ENCODE measurements around the gene SRGN.
"Not testable (repeated sequence)": the region's sequence is repeated elsewhere in the genome, so short reads cannot be mapped to it uniquely, and the experiment has no call there.

Gene SRGN

GRCh38 chr10:69091143-69091651 is 3.3 kb downstream of the SRGN start:
- no peak for DNase-seq

GRCh38 chr10:69092959-69093850 is 5.3 kb downstream of the SRGN start:
- peak; percentile 28 for DNase-seq

- DNase-seq: no peak
Measured at GRCh38 chr10:69093933-69094332, 6.0 kb downstream of the SRGN start.

GRCh38 chr10:69096045-69096444 is 8.1 kb downstream of the SRGN start:
- DNase-seq: no peak

- DNase-seq: no peak
Measured at GRCh38 chr10:69097729-69098128, 9.8 kb downstream of the SRGN start.

- no peak for DNase-seq
Measured at GRCh38 chr10:69100136-69100872, 12.4 kb downstream of the SRGN start.

GRCh38 chr10:69101451-69102095 is 13.7 kb downstream of the SRGN start:
- DNase-seq: no peak

- DNase-seq: no peak
Measured at GRCh38 chr10:69102440-69102839, 14.5 kb downstream of the SRGN start.

GRCh38 chr10:69103784-69104183 is 15.9 kb downstream of the SRGN start:
- no peak for DNase-seq

- no peak for DNase-seq
Measured at GRCh38 chr10:69104994-69105790, 17.3 kb downstream of the SRGN start.

- no peak for DNase-seq
Measured at GRCh38 chr10:69107176-69107490, 19.2 kb downstream of the SRGN start.

GRCh38 chr10:69107699-69108098 is 19.8 kb downstream of the SRGN start:
- no peak for DNase-seq

GRCh38 chr10:69119896-69120295 is 32.0 kb downstream of the SRGN start:
- DNase-seq: no peak

GRCh38 chr10:69123306-69123746 is 35.4 kb downstream of the SRGN start:
- DNase-seq: peak; percentile 17

GRCh38 chr10:69123747-69124562 is 36.1 kb downstream of the SRGN start, which contains the start of gene VPS26A:
Gene VPS26A (plus strand): TSS chr10:69124178. CDS start chr10:69124278, 100 bp downstream.
- DNase-seq: peak; percentile 91

- peak; percentile 1 for DNase-seq
Measured at GRCh38 chr10:69124563-69125268, 36.8 kb downstream of the SRGN start.

GRCh38 chr10:69125554-69125953 is 37.7 kb downstream of the SRGN start:
- DNase-seq: no peak

- no peak for DNase-seq
Measured at GRCh38 chr10:69130251-69130650, 42.3 kb downstream of the SRGN start.

GRCh38 chr10:69139961-69140360 is 52.1 kb downstream of the SRGN start:
- DNase-seq: no peak

- no peak for DNase-seq
Measured at GRCh38 chr10:69141304-69141703, 53.4 kb downstream of the SRGN start.

- not testable (repeated sequence) for DNase-seq
Measured at GRCh38 chr10:69142074-69142473, 54.2 kb downstream of the SRGN start.

Data from NCI-H2171 (cell line).